ENCODE results near the gene DNAJA1.
"Not testable (repeated sequence)": the region's sequence is repeated elsewhere in the genome, so short reads cannot be mapped to it uniquely, and the experiment has no call there.

DNA sequence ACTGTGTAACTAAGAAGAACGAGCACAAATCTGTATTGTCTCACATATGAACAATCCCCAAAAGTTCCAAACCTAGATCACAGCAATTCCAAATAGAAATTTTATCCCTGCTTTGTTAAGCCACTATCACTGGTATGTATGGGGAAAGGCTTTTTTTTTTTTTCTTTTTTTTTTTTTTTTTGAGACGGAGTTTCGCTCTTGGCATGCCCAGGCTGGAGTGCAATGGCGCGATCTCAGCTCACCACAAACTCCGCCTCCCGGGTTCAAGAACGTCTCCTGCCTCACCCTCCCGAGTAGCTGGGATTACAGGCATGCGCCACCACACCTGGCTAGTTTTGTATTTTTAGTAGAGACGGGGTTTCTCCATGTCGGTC lies 24.4 kb upstream of the DNAJA1 start:
- TF ChIP-seq, protein P1, sequence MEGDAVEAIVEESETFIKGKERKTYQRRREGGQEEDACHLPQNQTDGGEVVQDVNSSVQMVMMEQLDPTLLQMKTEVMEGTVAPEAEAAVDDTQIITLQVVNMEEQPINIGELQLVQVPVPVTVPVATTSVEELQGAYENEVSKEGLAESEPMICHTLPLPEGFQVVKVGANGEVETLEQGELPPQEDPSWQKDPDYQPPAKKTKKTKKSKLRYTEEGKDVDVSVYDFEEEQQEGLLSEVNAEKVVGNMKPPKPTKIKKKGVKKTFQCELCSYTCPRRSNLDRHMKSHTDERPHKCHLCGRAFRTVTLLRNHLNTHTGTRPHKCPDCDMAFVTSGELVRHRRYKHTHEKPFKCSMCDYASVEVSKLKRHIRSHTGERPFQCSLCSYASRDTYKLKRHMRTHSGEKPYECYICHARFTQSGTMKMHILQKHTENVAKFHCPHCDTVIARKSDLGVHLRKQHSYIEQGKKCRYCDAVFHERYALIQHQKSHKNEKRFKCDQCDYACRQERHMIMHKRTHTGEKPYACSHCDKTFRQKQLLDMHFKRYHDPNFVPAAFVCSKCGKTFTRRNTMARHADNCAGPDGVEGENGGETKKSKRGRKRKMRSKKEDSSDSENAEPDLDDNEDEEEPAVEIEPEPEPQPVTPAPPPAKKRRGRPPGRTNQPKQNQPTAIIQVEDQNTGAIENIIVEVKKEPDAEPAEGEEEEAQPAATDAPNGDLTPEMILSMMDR (IDR thresholded peaks at IDR 0.05; ENCODE audit: low read length), result not testable (repeated sequence)
- TF ChIP-seq EZH2 (IDR thresholded peaks at IDR 0.05; ENCODE audit: borderline replicate concordance, low read length), result not testable (repeated sequence)
